Measurements from ENCODE around the gene TMEM108.

The TMEM108 gene

DNA sequence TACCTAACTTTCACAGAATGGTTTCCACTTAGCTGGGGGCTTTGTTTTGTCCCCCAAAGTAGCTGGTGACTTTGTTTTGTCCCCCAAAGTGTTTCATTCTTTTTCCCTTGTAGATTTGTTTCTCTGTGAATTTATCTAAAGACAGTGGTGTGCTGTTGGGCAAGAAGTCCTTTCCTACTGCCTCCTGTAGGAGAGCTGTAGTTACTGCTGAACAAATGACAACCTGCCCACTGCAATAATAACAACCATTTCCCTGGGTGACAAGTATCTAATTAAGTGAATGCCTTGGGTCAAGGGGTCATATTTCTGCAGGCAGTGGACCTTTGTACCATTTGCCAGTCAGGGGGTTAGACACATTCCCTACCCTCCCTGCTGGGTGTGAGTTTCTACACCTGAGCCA lies 236.3 kb downstream of the TMEM108 start:
- Histone ChIP-seq H3K9me3 (ENCODE audit: control insufficient read depth, low read length) (no peaks in the 10 kb centered on the region), H3K4me1 (ENCODE audit: control insufficient read depth, insufficient read depth, low read length, poor library complexity, severe bottlenecking) (no peaks in the 10 kb centered on the region), H3K36me3 (ENCODE audit: control insufficient read depth, insufficient read depth, low read length) (no peaks in the 10 kb centered on the region), H3K27ac (ENCODE audit: low read depth, low read length, severe bottlenecking) (no peak overlapping the region), H3K4me3 (ENCODE audit: extremely low read depth, insufficient read depth, low read length, poor library complexity, severe bottlenecking) (no peak overlapping the region)

DNA sequence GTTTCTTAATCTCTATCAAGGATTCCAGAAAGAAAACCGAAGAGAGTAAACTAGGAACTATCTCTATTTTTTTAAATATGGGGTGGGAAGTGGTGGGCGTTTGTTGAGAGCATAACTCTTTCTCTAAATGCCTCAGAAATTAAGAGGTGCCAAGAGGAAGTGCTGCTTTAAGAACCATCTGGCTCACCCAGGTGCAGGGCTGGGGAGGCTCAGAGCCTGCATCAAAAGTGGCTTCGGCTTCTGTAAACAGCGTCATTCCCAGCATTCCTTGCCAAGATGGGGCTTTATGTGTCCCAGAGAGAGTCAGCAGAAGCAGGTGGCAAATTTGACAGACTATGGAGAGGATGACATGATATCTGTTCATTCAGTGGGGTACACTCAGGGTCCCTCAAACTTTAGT lies 238.4 kb downstream of the TMEM108 start:
- Histone ChIP-seq H3K27ac (ENCODE audit: low read depth, low read length, severe bottlenecking) (no peak overlapping the region), H3K9me3 (ENCODE audit: control insufficient read depth, low read length) (no peaks in the 10 kb centered on the region), H3K4me3 (ENCODE audit: extremely low read depth, insufficient read depth, low read length, poor library complexity, severe bottlenecking) (no peak overlapping the region), H3K4me1 (ENCODE audit: control insufficient read depth, insufficient read depth, low read length, poor library complexity, severe bottlenecking) (no peaks in the 10 kb centered on the region), H3K36me3 (ENCODE audit: control insufficient read depth, insufficient read depth, low read length) (no peaks in the 10 kb centered on the region)
- 76 to 88% methylated on average over 2 of the region's 4 CpGs for WGBS, 2 experiments (ENCODE audit: insufficient coverage in 2 of 2)

GRCh38 chr3:133277813-133278212 lies 239.6 kb downstream of the TMEM108 start:
- Histone ChIP-seq H3K9me3 (ENCODE audit: control insufficient read depth, low read length) (no peaks in the 10 kb centered on the region), H3K4me3 (ENCODE audit: extremely low read depth, insufficient read depth, low read length, poor library complexity, severe bottlenecking) (no peak overlapping the region), H3K4me1 (ENCODE audit: control insufficient read depth, insufficient read depth, low read length, poor library complexity, severe bottlenecking) (peaks cover 2% of the 10 kb centered on the region), H3K27ac (ENCODE audit: low read depth, low read length, severe bottlenecking) (no peak overlapping the region), H3K36me3 (ENCODE audit: control insufficient read depth, insufficient read depth, low read length) (no peaks in the 10 kb centered on the region)
- WGBS, 2 experiments (ENCODE audit: insufficient coverage in 2 of 2), result 100% methylated on average over 1 of the region's 2 CpGs

- WGBS, 2 experiments (ENCODE audit: insufficient coverage in 2 of 2), result 85 to 94% methylated on average over 2 of the region's 7 CpGs
- Histone ChIP-seq H3K9me3 (ENCODE audit: control insufficient read depth, low read length) (no peaks in the 10 kb centered on the region), H3K27ac (ENCODE audit: low read depth, low read length, severe bottlenecking) (no peak overlapping the region)
Observed at GRCh38 chr3:133278260-133279043, 240.3 kb downstream of the TMEM108 start.

GRCh38 chr3:133280586-133280985 lies 242.4 kb downstream of the TMEM108 start:
- no peak overlapping the region for H3K27ac ChIP-seq (ENCODE audit: low read depth, low read length, severe bottlenecking)
- H3K4me3 ChIP-seq (ENCODE audit: extremely low read depth, insufficient read depth, low read length, poor library complexity, severe bottlenecking), result no peak overlapping the region
- H3K4me1 ChIP-seq (ENCODE audit: control insufficient read depth, insufficient read depth, low read length, poor library complexity, severe bottlenecking), result peaks cover 2% of the 10 kb centered on the region
- no peaks in the 10 kb centered on the region for H3K36me3 ChIP-seq (ENCODE audit: control insufficient read depth, insufficient read depth, low read length)
- no peaks in the 10 kb centered on the region for H3K9me3 ChIP-seq (ENCODE audit: control insufficient read depth, low read length)
- no CpG with 5 or more reads among the region's 1 CpG for WGBS, 2 experiments (ENCODE audit: insufficient coverage in 2 of 2)

More at GRCh38 chr3:133278260-133279043, 240.3 kb downstream of the TMEM108 start:
- Histone ChIP-seq H3K4me3 (ENCODE audit: extremely low read depth, insufficient read depth, low read length, poor library complexity, severe bottlenecking) (no peak overlapping the region), H3K36me3 (ENCODE audit: control insufficient read depth, insufficient read depth, low read length) (no peaks in the 10 kb centered on the region), H3K4me1 (ENCODE audit: control insufficient read depth, insufficient read depth, low read length, poor library complexity, severe bottlenecking) (peaks cover 2% of the 10 kb centered on the region)

GRCh38 chr3:133282236-133282635 lies 244.0 kb downstream of the TMEM108 start:
- H3K4me1 ChIP-seq (ENCODE audit: control insufficient read depth, insufficient read depth, low read length, poor library complexity, severe bottlenecking), result peaks cover 2% of the 10 kb centered on the region
- no peaks in the 10 kb centered on the region for H3K36me3 ChIP-seq (ENCODE audit: control insufficient read depth, insufficient read depth, low read length)
- 91 to 93% methylated on average over 2 to 3 of the region's 4 CpGs for WGBS, 2 experiments (ENCODE audit: insufficient coverage in 2 of 2)
- H3K9me3 ChIP-seq (ENCODE audit: control insufficient read depth, low read length), result no peaks in the 10 kb centered on the region
- no peak overlapping the region for H3K27ac ChIP-seq (ENCODE audit: low read depth, low read length, severe bottlenecking)
- H3K4me3 ChIP-seq (ENCODE audit: extremely low read depth, insufficient read depth, low read length, poor library complexity, severe bottlenecking), result no peak overlapping the region

DNA sequence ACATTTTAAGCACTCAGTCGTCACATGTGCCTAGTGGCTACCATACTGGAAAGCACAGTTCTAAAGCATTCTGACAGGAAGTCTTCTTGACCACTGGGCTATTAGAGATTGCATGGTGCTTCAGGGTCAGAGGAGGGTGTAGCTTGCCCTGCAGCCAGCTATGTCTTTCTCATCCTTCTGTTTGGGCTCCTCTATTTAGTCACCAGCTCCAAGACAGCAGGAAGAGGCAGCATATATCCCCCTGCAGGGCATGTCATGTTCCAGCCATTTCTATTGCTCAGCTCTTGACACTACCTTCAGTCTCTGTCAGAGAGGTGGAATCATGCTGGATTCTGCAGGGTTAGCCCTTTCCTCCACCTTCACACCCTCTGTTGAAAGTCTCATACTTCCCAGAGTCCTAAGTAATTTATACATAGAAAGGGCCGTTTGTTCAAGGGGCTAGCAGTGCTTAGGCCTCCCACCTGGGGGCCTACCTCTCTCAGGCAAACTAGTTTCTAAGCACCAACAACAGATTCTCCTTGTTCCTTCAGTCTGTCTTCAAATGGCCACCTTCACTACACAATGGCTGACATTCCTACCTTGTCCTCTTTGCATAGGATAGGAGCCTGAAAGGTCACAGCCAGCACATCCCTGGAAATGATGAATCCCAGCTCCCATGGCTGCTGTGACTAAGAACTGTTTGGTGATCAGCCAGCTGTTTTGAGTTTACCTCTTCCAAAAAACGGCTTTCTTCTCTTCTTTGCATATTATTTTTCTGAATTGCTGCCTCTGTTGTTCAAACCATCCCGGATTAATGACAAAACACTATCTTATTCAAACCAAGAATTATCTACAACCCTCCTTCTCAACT lies 246.0 kb downstream of the TMEM108 start:
- Histone ChIP-seq H3K4me3 (ENCODE audit: extremely low read depth, insufficient read depth, low read length, poor library complexity, severe bottlenecking) (no peak overlapping the region), H3K36me3 (ENCODE audit: control insufficient read depth, insufficient read depth, low read length) (no peaks in the 10 kb centered on the region), H3K27ac (ENCODE audit: low read depth, low read length, severe bottlenecking) (no peak overlapping the region), H3K9me3 (ENCODE audit: control insufficient read depth, low read length) (no peaks in the 10 kb centered on the region), H3K4me1 (ENCODE audit: control insufficient read depth, insufficient read depth, low read length, poor library complexity, severe bottlenecking) (peaks cover 2% of the 10 kb centered on the region)
- WGBS, 2 experiments (ENCODE audit: insufficient coverage in 2 of 2), result 66 to 81% methylated on average over 3 to 4 of the region's 4 CpGs

GRCh38 chr3:133289322-133289721 lies 251.1 kb downstream of the TMEM108 start:
- no peak overlapping the region for H3K27ac ChIP-seq (ENCODE audit: low read depth, low read length, severe bottlenecking)
- H3K9me3 ChIP-seq (ENCODE audit: control insufficient read depth, low read length), result no peaks in the 10 kb centered on the region
- no peaks in the 10 kb centered on the region for H3K4me1 ChIP-seq (ENCODE audit: control insufficient read depth, insufficient read depth, low read length, poor library complexity, severe bottlenecking)
- 100% methylated on average over 2 of the region's 3 CpGs; no CpG with 5 or more reads in 1 of the 2 experiments for WGBS, 2 experiments (ENCODE audit: insufficient coverage in 2 of 2)
- no peaks in the 10 kb centered on the region for H3K36me3 ChIP-seq (ENCODE audit: control insufficient read depth, insufficient read depth, low read length)
- no peak overlapping the region for H3K4me3 ChIP-seq (ENCODE audit: extremely low read depth, insufficient read depth, low read length, poor library complexity, severe bottlenecking)

DNA sequence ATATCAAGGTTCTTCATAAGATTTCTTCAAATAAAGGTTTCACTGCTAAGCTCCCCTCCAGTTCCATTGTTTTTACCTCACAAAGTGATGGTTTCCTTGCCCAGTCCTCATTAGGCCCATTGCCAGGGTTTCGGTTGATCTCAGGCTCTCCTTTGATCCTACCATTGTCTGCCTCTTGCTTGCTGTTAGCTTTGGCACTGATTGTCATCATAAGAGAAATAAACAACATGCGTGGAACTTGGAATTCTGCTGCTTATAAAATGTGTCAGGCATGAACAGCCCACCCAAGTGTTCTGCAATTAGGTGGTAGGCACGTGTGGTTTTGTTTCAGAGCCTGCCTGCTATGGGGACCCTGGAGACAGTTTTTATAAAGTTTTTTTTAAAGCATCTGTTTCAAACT lies 254.1 kb downstream of the TMEM108 start:
- no peaks in the 10 kb centered on the region for H3K4me1 ChIP-seq (ENCODE audit: control insufficient read depth, insufficient read depth, low read length, poor library complexity, severe bottlenecking)
- no peaks in the 10 kb centered on the region for H3K9me3 ChIP-seq (ENCODE audit: control insufficient read depth, low read length)
- no peak overlapping the region for H3K27ac ChIP-seq (ENCODE audit: low read depth, low read length, severe bottlenecking)
- H3K36me3 ChIP-seq (ENCODE audit: control insufficient read depth, insufficient read depth, low read length), result no peaks in the 10 kb centered on the region
- H3K4me3 ChIP-seq (ENCODE audit: extremely low read depth, insufficient read depth, low read length, poor library complexity, severe bottlenecking), result no peak overlapping the region
- 76 to 97% methylated on average over 2 to 3 of the region's 3 CpGs for WGBS, 2 experiments (ENCODE audit: insufficient coverage in 2 of 2)

GRCh38 chr3:133293397-133294110 lies 255.4 kb downstream of the TMEM108 start:
- Histone ChIP-seq H3K4me1 (ENCODE audit: control insufficient read depth, insufficient read depth, low read length, poor library complexity, severe bottlenecking) (peaks cover 3% of the 10 kb centered on the region), H3K27ac (ENCODE audit: low read depth, low read length, severe bottlenecking) (no peak overlapping the region), H3K9me3 (ENCODE audit: control insufficient read depth, low read length) (no peaks in the 10 kb centered on the region), H3K36me3 (ENCODE audit: control insufficient read depth, insufficient read depth, low read length) (no peaks in the 10 kb centered on the region), H3K4me3 (ENCODE audit: extremely low read depth, insufficient read depth, low read length, poor library complexity, severe bottlenecking) (no peak overlapping the region)
- 90% methylated on average over 1 of the region's 4 CpGs for WGBS, 2 experiments (ENCODE audit: insufficient coverage in 2 of 2)
